Mucosa of descending colon (tissue), 3 donors: ENCODE results near the gene MTX2. TPM values are rescaled to one million over a fixed set of nuclear protein-coding genes. Genes with fewer than 3 reads are reported as not detected.
"Not testable (repeated sequence)": the region's sequence is repeated elsewhere in the genome, so short reads cannot be mapped to it uniquely, and the experiment has no call there.

Experiments
- ATAC-seq: fragments of 200-7000 bp; cut with Tn5 transposase; one replicate; pipeline ENCODE4 v1.9.1; 2020; ENCODE audit warnings: mild to moderate bottlenecking, moderate library complexity
- DNase-seq, 3 donors: peaks; one replicate each; pipeline ENCODE4 v3.0.0-alpha.2; 2020
- H3K36me3 ChIP-seq: fragments of 200-600 bp; one replicate; pipeline ENCODE4 v1.8.0; 2021; ENCODE audit warnings: low read depth, mild to moderate bottlenecking
- H3K4me1 ChIP-seq: fragments of 200-600 bp; one replicate; pipeline ENCODE4 v1.8.0; 2021; ENCODE audit warnings: low read depth, mild to moderate bottlenecking
- H3K4me3 ChIP-seq: fragments of 200-600 bp; one replicate; pipeline ENCODE4 v1.8.0; 2021; ENCODE audit warnings: mild to moderate bottlenecking
- H3K9me3 ChIP-seq: fragments of 200-600 bp; one replicate; pipeline ENCODE4 v1.8.0; 2021; ENCODE audit warnings: mild to moderate bottlenecking
- intact Hi-C, 2 donors: fragments of 100-400 bp; cut with DNase I in 1 of 2; cut with micrococcal nuclease in 1 of 2; formaldehyde crosslinking; loops; one replicate each; pipeline versions ENCODE4 v1.11.0 to v1.11.1; 2022; cut with DNase I, micrococcal nuclease
- total RNA-seq, 3 donors: library from RNA; stranded (reverse); fragmentation: NEBNext Ultra II Directional in 2 of 3; extraction: Animal tissue kit (Norgen Biotek cat#: 25700) in 2 of 3; gene quantifications; one replicate each; pipeline versions ENCODE4 v1.2.1 to v1.2.4, GENCODE V29; 2021 to 2023
- TF ChIP-seq, protein P1 (sequence below): fragments of 200-600 bp; IDR thresholded peaks from one replicate; pipeline ENCODE4 v1.8.0; 2022; ENCODE audit warnings: antibody characterized with exemption, mild to moderate bottlenecking
- donor health status: DM: no; HTN: no; CAD: no; lungs with moderate emphysema.
- donor health status: DM: no; HTN: no; CAD: no.
- donor health status: DM: no; HTN: yes; CAD: no.

MTX2 gene
- total RNA-seq, 3 donors from 2014 or later: 27.5 to 29.9 (median 29.8) TPM

DNA sequence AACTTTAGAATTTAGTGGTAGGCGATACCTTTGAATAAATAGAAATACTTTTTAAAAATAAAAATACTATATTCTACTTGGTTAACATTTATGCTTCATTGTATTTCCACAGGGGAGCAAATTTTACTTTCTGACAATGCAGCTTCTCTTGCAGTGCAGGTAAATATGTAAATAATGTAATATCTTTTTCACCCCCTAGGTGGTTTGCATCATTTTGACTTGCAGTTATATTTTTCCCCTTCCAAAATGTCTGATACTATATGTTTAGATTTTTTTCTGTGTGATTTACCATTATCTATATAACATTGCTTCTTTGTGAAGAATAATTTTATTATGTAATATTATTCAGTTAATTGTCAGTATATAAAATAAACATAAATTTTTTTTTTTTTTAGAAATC is 28.5 kb downstream of the MTX2 start:
- Histone ChIP-seq H3K4me1 (no peaks in the 10 kb centered on the region), H3K9me3 (no peaks in the 10 kb centered on the region), H3K36me3 (no peaks in the 10 kb centered on the region), H3K4me3 (no peak overlapping the region)
- TF ChIP-seq, protein P1, sequence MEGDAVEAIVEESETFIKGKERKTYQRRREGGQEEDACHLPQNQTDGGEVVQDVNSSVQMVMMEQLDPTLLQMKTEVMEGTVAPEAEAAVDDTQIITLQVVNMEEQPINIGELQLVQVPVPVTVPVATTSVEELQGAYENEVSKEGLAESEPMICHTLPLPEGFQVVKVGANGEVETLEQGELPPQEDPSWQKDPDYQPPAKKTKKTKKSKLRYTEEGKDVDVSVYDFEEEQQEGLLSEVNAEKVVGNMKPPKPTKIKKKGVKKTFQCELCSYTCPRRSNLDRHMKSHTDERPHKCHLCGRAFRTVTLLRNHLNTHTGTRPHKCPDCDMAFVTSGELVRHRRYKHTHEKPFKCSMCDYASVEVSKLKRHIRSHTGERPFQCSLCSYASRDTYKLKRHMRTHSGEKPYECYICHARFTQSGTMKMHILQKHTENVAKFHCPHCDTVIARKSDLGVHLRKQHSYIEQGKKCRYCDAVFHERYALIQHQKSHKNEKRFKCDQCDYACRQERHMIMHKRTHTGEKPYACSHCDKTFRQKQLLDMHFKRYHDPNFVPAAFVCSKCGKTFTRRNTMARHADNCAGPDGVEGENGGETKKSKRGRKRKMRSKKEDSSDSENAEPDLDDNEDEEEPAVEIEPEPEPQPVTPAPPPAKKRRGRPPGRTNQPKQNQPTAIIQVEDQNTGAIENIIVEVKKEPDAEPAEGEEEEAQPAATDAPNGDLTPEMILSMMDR: no peak
- DNase-seq (no peak), ATAC-seq (no peak)
- intact Hi-C loops: no loop called here

- H3K4me1 ChIP-seq, DNase-seq, ATAC-seq, H3K4me3 ChIP-seq, intact Hi-C loops, H3K9me3 ChIP-seq, H3K36me3 ChIP-seq: not testable (repeated sequence)
Measured at GRCh38 chr2:176306020-176306419, 36.8 kb downstream of the MTX2 start.

GRCh38 chr2:176317199-176317598 is 48.0 kb downstream of the MTX2 start:
- Histone ChIP-seq H3K9me3 (no peaks in the 10 kb centered on the region), H3K4me1 (no peaks in the 10 kb centered on the region), H3K4me3 (no peak overlapping the region), H3K36me3 (no peaks in the 10 kb centered on the region)
- TF ChIP-seq, protein P1: no peak
- intact Hi-C loops: no loop called here
- ATAC-seq: no peak
- DNase-seq: no peak

- TF ChIP-seq, protein P1: no peak
- no peaks in the 10 kb centered on the region for H3K4me1 ChIP-seq
- ATAC-seq (no peak), DNase-seq (no peak)
- intact Hi-C loops: no loop called here
- H3K9me3 ChIP-seq: no peaks in the 10 kb centered on the region
- H3K4me3 ChIP-seq: no peak overlapping the region
- no peaks in the 10 kb centered on the region for H3K36me3 ChIP-seq
Measured at GRCh38 chr2:176317623-176318065, 48.4 kb downstream of the MTX2 start.

DNA sequence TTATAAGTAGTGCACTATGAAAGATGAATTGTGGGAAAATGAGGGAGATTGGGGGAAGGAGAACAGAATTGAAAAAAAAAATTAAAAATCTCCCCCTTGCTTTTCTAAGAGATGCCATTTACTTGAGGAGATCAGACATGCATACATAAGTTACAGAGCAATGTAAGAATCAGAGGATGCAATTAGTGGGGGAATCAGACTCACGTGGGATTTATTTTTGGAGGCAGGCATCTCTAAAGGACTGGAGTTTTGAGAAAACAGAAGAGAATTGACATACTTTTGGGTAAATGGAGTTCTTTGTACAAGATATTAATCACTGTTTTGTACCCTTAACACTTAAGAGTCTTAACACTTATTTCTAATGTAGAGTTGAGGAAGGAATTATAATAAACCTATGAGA is 52.7 kb downstream of the MTX2 start:
- ATAC-seq: no peak
- H3K36me3 ChIP-seq: no peaks in the 10 kb centered on the region
- intact Hi-C loops: no loop called here
- H3K4me1 ChIP-seq: no peaks in the 10 kb centered on the region
- no peak overlapping the region for H3K4me3 ChIP-seq
- H3K9me3 ChIP-seq: no peaks in the 10 kb centered on the region
- TF ChIP-seq, protein P1: no peak
- DNase-seq: no peak

- H3K36me3 ChIP-seq: no peaks in the 10 kb centered on the region
- DNase-seq: no peak
- H3K4me1 ChIP-seq: no peaks in the 10 kb centered on the region
- no peaks in the 10 kb centered on the region for H3K9me3 ChIP-seq
- TF ChIP-seq, protein P1: no peak
- intact Hi-C loops: no loop called here
- ATAC-seq: peak; percentile 90
- H3K4me3 ChIP-seq: no peak overlapping the region
Measured at GRCh38 chr2:176324862-176325261, 55.6 kb downstream of the MTX2 start.
